ENCODE results near the gene GPR17. TPM values are rescaled to one million over a fixed set of nuclear protein-coding genes. Genes with fewer than 3 reads are reported as not detected.

Gene GPR17
- total RNA-seq, 4 donors from 2014 or later: not detected

DNA sequence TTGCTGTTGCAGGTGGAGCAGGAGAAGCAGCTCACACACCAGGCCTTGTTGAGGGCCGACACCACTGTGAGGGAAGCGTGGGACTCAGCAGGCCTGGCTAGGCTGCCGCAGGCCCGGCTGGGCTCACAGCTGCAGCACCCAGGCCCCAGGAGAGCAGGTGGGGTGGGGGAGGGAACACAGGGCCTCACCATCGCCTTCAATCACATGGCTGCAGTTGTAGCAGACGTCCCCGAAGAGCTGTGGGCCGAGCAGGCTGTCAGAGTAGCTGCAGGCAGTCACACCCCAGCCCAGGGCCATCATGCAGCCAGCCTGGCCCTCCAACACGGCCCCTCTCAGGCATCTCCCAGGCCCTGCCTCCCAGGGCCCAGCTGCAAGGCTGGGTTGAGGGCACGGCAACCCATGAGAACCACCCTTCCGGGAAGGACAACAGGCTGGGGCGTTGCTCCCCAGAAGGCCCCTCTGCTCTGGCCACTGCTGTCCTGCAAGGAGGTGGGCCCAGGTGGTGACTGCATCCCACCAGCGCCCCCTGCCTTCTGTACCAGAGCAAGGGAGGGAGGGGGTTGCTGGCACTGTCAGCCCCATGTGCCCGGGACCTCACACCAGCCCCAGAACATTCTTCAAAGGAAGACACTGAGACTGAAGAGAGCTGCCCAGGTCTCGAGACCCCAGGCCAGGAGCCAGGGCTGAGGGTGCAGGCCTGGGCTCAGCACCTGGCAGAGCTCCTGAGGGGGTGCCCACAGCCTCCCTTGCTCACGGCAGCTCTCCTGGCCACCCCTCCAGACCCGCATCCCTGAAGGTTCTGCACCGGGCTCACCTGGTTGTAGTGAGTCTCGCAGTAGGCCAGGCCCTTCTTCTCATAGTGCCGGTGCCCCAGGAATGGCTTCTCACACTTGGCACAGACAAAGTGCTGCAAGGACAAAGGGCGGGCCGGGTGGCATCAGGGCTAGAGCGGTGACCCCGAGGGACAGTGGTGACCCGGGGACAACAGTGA is 5.6 kb upstream of the GPR17 start:
- ATAC-seq (ENCODE audit: low FRiP score) (no peak), DNase-seq (ENCODE audit: low spot score) (no peak)

DNA sequence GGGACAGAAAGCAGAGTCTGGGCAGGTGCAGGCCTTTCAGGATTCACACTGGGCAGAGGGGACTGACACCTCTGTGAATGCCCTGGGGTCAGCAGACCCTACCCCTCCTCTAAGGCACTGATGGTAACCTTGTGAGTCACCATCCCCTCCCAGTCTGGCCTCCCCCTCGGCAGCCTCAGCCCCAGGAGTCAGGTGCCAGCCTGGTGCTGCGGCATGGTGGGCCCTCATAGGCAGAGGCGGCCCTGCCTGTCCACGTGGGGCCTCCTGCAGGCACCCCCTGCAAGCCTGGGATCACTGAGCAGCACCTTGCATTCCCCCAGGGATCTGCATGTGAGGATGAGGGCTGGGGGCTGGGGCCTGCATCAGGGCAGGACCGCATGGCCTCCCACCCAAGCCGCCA is 4.8 kb upstream of the GPR17 start:
- TF ChIP-seq, protein P1, sequence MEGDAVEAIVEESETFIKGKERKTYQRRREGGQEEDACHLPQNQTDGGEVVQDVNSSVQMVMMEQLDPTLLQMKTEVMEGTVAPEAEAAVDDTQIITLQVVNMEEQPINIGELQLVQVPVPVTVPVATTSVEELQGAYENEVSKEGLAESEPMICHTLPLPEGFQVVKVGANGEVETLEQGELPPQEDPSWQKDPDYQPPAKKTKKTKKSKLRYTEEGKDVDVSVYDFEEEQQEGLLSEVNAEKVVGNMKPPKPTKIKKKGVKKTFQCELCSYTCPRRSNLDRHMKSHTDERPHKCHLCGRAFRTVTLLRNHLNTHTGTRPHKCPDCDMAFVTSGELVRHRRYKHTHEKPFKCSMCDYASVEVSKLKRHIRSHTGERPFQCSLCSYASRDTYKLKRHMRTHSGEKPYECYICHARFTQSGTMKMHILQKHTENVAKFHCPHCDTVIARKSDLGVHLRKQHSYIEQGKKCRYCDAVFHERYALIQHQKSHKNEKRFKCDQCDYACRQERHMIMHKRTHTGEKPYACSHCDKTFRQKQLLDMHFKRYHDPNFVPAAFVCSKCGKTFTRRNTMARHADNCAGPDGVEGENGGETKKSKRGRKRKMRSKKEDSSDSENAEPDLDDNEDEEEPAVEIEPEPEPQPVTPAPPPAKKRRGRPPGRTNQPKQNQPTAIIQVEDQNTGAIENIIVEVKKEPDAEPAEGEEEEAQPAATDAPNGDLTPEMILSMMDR (IDR thresholded peaks at IDR 0.05): no peak
- no peak for ATAC-seq (ENCODE audit: low FRiP score)
- no peak for DNase-seq (ENCODE audit: low spot score)

More for the DNA sequence above, 5.6 kb upstream of the GPR17 start:
- TF ChIP-seq, protein P1 (IDR thresholded peaks at IDR 0.05): no peak

GRCh38 chr2:127641846-127642507 is 4.0 kb upstream of the GPR17 start:
- TF ChIP-seq, protein P1 (IDR thresholded peaks at IDR 0.05): no peak
- no peak for DNase-seq (ENCODE audit: low spot score)
- no peak for ATAC-seq (ENCODE audit: low FRiP score)

GRCh38 chr2:127642706-127643438 is 3.1 kb upstream of the GPR17 start:
- ATAC-seq (ENCODE audit: low FRiP score) (no peak), DNase-seq (ENCODE audit: low spot score) (no peak)
- TF ChIP-seq, protein P1 (IDR thresholded peaks at IDR 0.05): no peak

- TF ChIP-seq, protein P1 (IDR thresholded peaks at IDR 0.05): no peak
- no peak for ATAC-seq (ENCODE audit: low FRiP score)
- DNase-seq (ENCODE audit: low spot score): no peak
These were observed 2.4 kb upstream of the GPR17 start for GRCh38 chr2:127643439-127644065.

Measured in omental fat pad (tissue), 4 donors.